ENCODE data around the gene FAM167B. TPM values are rescaled to one million over a fixed set of nuclear protein-coding genes. Genes with fewer than 3 reads are reported as not detected.

Gene FAM167B
- total and polyA plus RNA-seq, 2 of the 4 experiments (the other 2 are of a cell fraction) = 0.18 to 0.53 TPM

- H3K79me1 ChIP-seq (ENCODE audit: low read depth in 1 of 2, low read length in 2 of 2) = peaks cover 0 to 49% of the 10 kb centered on the region in 2 experiments; a peak in 2 of 4 replicates
- peak within 1 kb of the TSS; percentile 75 for H3K14ac ChIP-seq (replicated peaks; ENCODE audit: low read depth, low read length)
- H4K5ac ChIP-seq (ENCODE audit: low read depth, low read length) = peak within 1 kb of the TSS; percentile 65
- H4K8ac ChIP-seq (ENCODE audit: low read depth in 2 of 2, low read length in 2 of 2) = peak within 1 kb of the TSS; percentile 60 to 88
- H3K9ac ChIP-seq (ENCODE audit: low read depth, low read length) = peak within 1 kb of the TSS; percentile 72
- H4K91ac ChIP-seq (ENCODE audit: insufficient read depth, low read depth, low read length) = peak within 1 kb of the TSS; percentile 84
- ATAC-seq (ENCODE audit: low read depth) (peak; percentile 59), DNase-seq (peak; percentile 81)
- CTCF ChIA-PET = interaction anchor here (0.6 to 1.1 kb wide), 3 partner anchors 16 to 92 kb away, joined by 3 to 4 read pairs (median 3); no protein-coding TSS in a partner anchor
- peaks cover 33% of the 10 kb centered on the region for H3K4me1 ChIP-seq (ENCODE audit: control insufficient read depth, insufficient read depth, low read length)
- H3K27me3 ChIP-seq (ENCODE audit: control insufficient read depth, insufficient read depth, low read length) = no peaks in the 10 kb centered on the region
- peak within 1 kb of the TSS; percentile 60 for H3K4me2 ChIP-seq (ENCODE audit: low read depth, low read length)
- H2AK5ac ChIP-seq (ENCODE audit: low read depth, low read length) = peak within 1 kb of the TSS; percentile 78
- peaks cover 30% of the 10 kb centered on the region for H3K36me3 ChIP-seq (ENCODE audit: control insufficient read depth, insufficient read depth, low read length)
- in situ Hi-C loops (cut with MboI; ENCODE audit: low sequenced_read_pairs) = no loop called here
- H3K9me1 ChIP-seq (ENCODE audit: insufficient read depth, low read length) = peaks cover 16% of the 10 kb centered on the region; the same call in 1 of the 2 replicates
- peak within 1 kb of the TSS; percentile 78 for H3K27ac ChIP-seq (ENCODE audit: insufficient read depth, low read length)
- H2BK120ac ChIP-seq (ENCODE audit: low read depth, low read length) = peak within 1 kb of the TSS; percentile 81
- H2BK5ac ChIP-seq (ENCODE audit: low read depth, low read length, poor library complexity, severe bottlenecking) = peak within 1 kb of the TSS; percentile 80
- peak within 1 kb of the TSS; percentile 48 for H3K18ac ChIP-seq (ENCODE audit: low read depth, low read length)
- intact Hi-C loops (cut with micrococcal nuclease) = no loop called here
- dilution Hi-C loops (cut with HindIII; ENCODE audit: low sequenced_read_pairs, unreplicated experiment) = no loop called here
- H3K9me3 ChIP-seq (ENCODE audit: control insufficient read depth, insufficient read depth, low read length) = no peaks in the 10 kb centered on the region
- H3K23ac ChIP-seq (ENCODE audit: low read depth, low read length) = peak within 1 kb of the TSS; percentile 71
- peak within 1 kb of the TSS; percentile 94 for H2AFZ ChIP-seq (replicated peaks; ENCODE audit: low read length, poor library complexity)
- WGBS, 2 experiments (ENCODE audit: extremely low coverage in 2 of 2, insufficient read length in 1 of 2) = 3% methylated on average over 11 of the region's 34 CpGs; no CpG with 5 or more reads in 1 of the 2 experiments
- H2AK9ac ChIP-seq (replicated peaks; ENCODE audit: low read depth, low read length, poor library complexity) = peak within 1 kb of the TSS; percentile 92
- POLR2A ChIA-PET (ENCODE audit: unreplicated experiment) = interaction anchor here (0.6 kb wide), 3 partner anchors 103 to 798 kb away, joined by 3 to 11 read pairs (median 3); no protein-coding TSS in a partner anchor
- H3K4ac ChIP-seq (ENCODE audit: low read depth, low read length) = peak within 1 kb of the TSS; percentile 88
- H3K56ac ChIP-seq (ENCODE audit: extremely low read depth, insufficient read depth, low read length) = peak within 1 kb of the TSS; percentile 91
- H4K20me1 ChIP-seq (ENCODE audit: insufficient read depth, low read length) = 0 out of 2 replicates have a peak, but pooled peaks cover 3% of the 10 kb centered on the region
- peak within 1 kb of the TSS; percentile 51 for H2BK20ac ChIP-seq (ENCODE audit: low read depth, low read length)
- H3K4me3 ChIP-seq (ENCODE audit: insufficient read depth, low read depth, low read length) = peak within 1 kb of the TSS; percentile 63
- peak within 1 kb of the TSS; percentile 92; the same call in 2 of the 3 replicates for H2BK15ac ChIP-seq (ENCODE audit: low read depth, low read length)
- BruUV-seq (replicated peaks) = no TSS peak
- TF ChIP-seq NFE2L2 (IDR thresholded peaks at IDR 0.05; ENCODE audit: low read depth, low read length) (no peak), MAFK (IDR thresholded peaks at IDR 0.05; ENCODE audit: low read depth, low read length) (no peak), MXI1 (IDR thresholded peaks at IDR 0.05; ENCODE audit: borderline replicate concordance, low read depth, low read length) (peak; percentile 76; the same call in 1 of the 2 replicates), USF2 (IDR thresholded peaks at IDR 0.05; ENCODE audit: low read depth, low read length) (no peak), MAZ (IDR thresholded peaks at IDR 0.05; ENCODE audit: borderline replicate concordance, low read depth, low read length) (peak; percentile 76), POLR2A (IDR thresholded peaks at IDR 0.05; ENCODE audit: low read depth, low read length) (peak; percentile 77; the same call in 1 of the 2 replicates), BHLHE40 (IDR thresholded peaks at IDR 0.05; ENCODE audit: low read depth, low read length) (no peak), RAD21 (IDR thresholded peaks at IDR 0.05; ENCODE audit: low read length) (peak; percentile 5; the same call in 1 of the 2 replicates), ELK1 (IDR thresholded peaks at IDR 0.05; ENCODE audit: borderline replicate concordance, low read depth, low read length) (no peak), FOS (IDR thresholded peaks at IDR 0.05; ENCODE audit: low read depth, low read length) (no peak), SMC3 (IDR thresholded peaks at IDR 0.05; ENCODE audit: low read depth, low read length) (no peak), CTCF (conservative IDR thresholded peaks at IDR 0.05; ENCODE audit: low read depth, low read length) (no peak), CHD1 (IDR thresholded peaks at IDR 0.05; ENCODE audit: low read depth, low read length) (0 out of 2 replicates have a peak, but pooled peaks have one; percentile 51)
These were observed 46.6 kb upstream of the FAM167B start, which contains the start of gene CCDC28B for GRCh38 chr1:32200226-32201010. Gene CCDC28B (plus strand): TSS chr1:32200595. CDS start chr1:32201936, 1,341 bp downstream.

Measured in IMR-90 (cell line).